GM18498 (cell line): ENCODE measurements around the gene HS6ST3.
A peak's percentile ranks its signal among the peaks of the same experiment; 100 is the strongest.
"Not testable (repeated sequence)": the region's sequence is repeated elsewhere in the genome, so short reads cannot be mapped to it uniquely, and the experiment has no call there.

Source experiments
- ATAC-seq: cut with Tn5 transposase; IDR thresholded peaks from one replicate; pipeline ENCODE4 v1.9.1; 2021; ENCODE audit warnings: mild to moderate bottlenecking, moderate library complexity; ENCODE audit not compliant: unreplicated experiment

HS6ST3 gene

GRCh38 chr13:96089749-96090239 lies at the start of gene HS6ST3:
Gene HS6ST3, plus strand, starts transcription at chr13:96090107.
- ATAC-seq: peak; percentile 48

DNA sequence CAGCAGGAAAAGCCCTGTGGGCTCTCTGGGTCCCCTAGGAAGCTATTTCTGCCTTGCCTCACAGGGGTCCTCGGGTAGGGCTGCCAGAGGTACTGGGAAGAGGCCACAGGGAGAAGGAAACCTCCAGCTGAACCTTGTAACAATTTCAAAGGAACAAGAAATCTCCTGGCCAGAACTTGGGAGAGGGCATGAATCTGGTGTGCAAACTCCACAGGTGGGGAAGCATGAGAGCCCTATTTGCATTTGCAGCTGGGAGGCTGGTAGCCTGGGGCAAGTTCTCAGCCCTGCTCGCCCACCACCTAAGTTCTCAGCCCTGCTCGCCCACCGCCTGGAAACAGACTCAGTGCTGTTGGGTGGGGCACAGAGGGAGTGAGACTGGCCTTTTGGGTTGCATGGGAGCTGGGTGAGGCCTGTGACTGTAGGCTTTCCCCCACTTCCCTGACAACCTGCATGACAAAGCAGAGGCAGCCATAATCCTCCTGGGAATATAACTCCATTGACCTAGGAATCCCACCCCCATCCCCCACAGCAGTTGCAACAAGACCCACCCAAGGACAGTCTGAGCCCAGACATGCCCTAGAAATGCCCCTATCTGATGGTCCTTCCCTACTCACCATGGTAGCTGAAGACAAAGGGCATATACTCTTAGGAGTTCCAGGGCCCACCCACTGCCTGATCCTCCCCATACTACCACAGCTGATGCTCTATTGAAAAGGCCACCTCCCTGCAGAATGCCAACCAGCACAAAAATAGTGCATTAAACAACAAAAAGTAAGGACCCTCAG lies 48.4 kb upstream of the HS6ST3 start:
- ATAC-seq: no peak

- peak; percentile 55 for ATAC-seq
Measured at GRCh38 chr13:96044238-96044637, 45.7 kb upstream of the HS6ST3 start.

- ATAC-seq: not testable (repeated sequence)
Measured at GRCh38 chr13:96046449-96047126, 43.3 kb upstream of the HS6ST3 start.

DNA sequence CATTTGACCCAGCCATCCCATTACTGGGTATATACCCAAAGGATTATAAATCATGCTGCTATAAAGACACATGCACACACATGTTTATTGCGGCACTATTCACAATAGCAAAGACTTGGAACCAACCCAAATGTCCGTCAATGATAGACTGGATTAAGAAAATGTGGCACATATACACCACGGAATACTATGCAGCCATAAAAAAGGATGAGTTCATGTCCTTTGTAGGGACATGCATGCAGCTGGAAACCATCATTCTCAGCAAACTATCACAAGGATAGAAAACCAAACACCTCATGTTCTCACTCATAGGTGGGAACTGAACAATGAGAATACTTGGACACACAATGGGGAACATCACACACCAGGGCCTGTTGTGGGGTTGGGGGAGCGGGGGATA lies 39.0 kb upstream of the HS6ST3 start:
- ATAC-seq: not testable (repeated sequence)

GRCh38 chr13:96051491-96051890 lies 38.4 kb upstream of the HS6ST3 start:
- not testable (repeated sequence) for ATAC-seq

DNA sequence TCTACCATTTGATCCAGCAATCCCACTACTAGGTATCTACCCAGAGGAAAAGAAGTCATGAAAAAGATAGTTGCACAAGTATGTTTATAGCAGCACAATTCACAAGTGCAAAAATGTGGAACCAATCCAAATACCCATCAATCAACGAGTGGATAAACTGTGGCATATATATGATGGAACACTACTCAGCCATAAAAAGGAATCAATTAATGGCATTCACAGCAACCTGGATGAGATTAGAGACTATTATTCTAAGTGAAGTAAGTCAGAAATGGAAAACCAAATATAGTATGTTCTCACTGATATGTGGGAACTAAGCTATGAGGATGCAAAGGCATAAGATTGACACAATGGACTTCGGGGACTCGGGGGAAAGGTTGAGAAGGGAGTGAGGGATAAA lies 38.0 kb upstream of the HS6ST3 start:
- ATAC-seq: not testable (repeated sequence)

DNA sequence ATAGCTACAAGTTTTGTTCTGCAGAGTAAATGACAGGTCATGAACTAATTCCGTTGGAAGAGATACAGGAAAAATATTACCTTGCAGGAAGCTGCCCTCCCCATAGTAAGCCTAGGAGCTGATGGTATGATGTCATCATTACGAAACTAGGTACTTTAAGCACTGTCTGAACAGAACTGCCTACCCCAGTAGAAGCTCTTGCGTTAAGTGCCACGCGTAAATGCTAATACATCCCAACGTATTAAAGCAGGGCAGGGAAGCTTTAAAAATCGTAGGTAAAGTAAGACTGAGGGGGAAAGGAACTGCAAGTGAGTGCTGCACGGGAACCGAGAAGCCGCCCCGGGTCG lies 37.3 kb upstream of the HS6ST3 start:
- ATAC-seq: peak; percentile 62

GRCh38 chr13:96053003-96053703 lies 36.8 kb upstream of the HS6ST3 start, which contains the start of gene UGGT2:
Gene UGGT2, minus strand, starts transcription at chr13:96053401. Its CDS starts 89 bp downstream, at chr13:96053312.
- ATAC-seq: peak; percentile 97

- ATAC-seq: no peak
Measured at GRCh38 chr13:96065849-96066248, 24.1 kb upstream of the HS6ST3 start.

DNA sequence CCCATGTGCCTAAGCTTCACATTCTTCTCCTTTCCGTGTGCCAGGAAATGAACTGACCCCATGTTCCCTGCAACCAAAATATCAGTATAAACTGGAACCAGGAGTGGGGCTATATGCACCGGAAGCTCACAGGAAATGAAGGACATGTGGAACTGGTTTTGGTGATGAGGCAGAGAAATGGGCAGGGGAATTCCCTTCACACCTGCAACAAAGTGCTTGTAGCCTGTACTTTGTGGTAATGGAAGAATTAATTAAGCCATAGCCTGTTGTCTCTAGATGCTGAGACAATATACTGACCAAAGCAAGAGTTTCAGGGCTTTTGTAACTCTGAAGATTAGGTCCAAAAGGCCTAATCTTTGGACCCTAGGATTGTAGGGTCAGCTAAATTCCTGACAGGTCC lies 21.2 kb upstream of the HS6ST3 start:
- ATAC-seq: no peak

- no peak for ATAC-seq
Measured at GRCh38 chr13:96071504-96071903, 18.4 kb upstream of the HS6ST3 start.

DNA sequence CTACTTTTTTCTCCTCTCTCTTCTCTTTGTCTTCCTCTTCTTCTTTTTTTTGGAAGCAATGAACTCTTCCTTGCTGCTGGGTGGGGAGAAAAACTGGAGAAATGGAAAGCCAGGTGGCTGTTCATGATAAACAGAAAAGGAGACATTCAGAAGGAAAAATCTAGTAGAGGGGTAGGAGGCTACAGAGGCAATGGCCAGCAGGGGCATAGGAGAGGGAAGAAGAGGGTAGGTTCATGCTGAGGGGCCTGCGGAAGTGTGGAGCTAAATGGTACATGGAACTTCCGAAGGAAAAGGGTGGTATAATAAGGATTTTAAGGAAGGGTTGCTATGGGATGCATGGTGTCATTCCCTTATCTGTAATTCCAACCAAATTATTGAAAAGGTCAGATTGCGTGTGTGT lies 17.5 kb upstream of the HS6ST3 start:
- no peak for ATAC-seq

- ATAC-seq: peak; percentile 64
Measured at GRCh38 chr13:96075953-96076543, 13.9 kb upstream of the HS6ST3 start.

DNA sequence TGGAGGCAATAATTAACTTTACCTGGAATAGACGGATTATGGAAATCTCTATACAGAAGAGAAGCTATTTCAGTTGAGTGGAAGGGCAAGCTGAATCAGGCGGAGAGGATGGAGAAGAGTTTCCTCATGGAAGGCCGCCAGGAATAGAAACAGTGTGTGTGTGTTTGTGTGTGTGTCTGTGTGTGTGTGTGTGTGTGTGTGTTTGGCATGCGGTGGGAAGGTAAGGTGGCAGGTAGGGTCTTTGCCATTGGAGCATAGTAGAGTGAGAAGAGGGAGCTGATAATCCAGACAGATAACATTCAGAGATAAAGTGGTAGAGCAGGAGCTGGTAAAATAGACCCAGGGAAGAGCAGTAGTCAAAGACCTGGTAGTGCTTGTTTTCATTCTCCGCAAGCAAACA lies 9.2 kb upstream of the HS6ST3 start:
- ATAC-seq: no peak

- no peak for ATAC-seq
Measured at GRCh38 chr13:96081888-96082287, 8.0 kb upstream of the HS6ST3 start.

DNA sequence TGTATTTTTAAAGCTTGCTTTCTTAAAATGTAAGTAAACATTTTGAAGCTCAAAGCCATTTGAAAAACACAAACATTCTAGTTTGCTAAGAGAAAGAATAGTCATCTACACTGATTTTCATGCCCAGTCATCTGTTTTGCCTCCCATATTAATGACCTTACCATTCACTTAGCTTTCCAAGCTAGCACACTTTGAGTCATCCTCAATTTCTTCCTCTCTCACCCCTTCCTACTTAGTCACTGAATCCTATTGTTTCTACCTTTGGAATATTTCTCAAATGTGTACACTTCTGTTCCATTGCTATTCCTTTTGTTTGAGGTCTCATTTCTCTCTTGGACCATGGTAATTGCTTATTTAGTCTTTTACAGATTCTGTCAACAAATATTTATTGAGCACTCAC lies 7.3 kb upstream of the HS6ST3 start:
- no peak for ATAC-seq

DNA sequence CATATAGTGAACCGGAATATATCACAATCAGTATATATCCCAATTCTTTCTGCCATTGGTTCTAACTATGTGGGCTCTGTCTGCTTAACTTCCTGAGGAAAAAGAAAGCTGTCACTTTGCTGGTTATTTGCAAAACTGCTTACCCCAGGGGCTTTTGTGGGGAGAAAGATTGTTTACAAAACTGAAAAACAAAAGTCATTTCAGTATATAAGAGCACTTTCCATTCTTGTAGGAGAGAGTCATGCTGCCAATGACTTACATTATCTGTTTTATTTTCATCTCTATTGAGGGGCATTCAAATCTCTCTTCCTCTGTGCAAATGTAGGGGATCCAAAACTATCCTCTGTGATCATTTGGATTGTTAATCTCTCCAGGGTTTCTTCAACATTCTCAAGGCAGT lies 3.2 kb upstream of the HS6ST3 start:
- no peak for ATAC-seq

DNA sequence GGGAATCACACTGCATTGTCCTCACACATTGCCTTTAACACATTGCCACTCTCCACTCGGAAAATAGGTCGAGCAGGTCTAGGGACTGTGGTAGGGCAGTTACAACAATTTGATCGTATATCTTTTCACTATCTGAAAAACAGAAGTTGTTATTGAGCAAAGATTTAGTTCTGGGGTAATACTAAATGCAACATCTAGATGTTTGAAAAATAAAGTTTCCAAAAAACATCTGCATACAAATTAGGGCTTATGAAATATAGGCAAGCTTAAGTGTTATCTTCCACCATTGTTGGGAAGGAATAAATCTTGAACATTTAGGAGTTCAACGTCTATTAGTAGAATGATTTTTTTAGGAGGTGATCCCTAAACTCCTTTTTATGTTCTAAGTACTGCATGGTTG lies 768 bp upstream of the HS6ST3 start:
- ATAC-seq: no peak

GRCh38 chr13:96090240-96091101 lies 564 bp downstream of the HS6ST3 start:
- peak; percentile 60 for ATAC-seq
